K562 (cell line): ENCODE data around the gene ARG1. TPM values are rescaled to one million over a fixed set of nuclear protein-coding genes. Genes with fewer than 3 reads are reported as not detected.

Experiments
- GATAD2B ChIP-seq: fragments of 450-650 bp; IDR thresholded peaks from 2 replicates; pipeline ENCODE4 v1.6.1; 2017; ENCODE audit warnings: mild to moderate bottlenecking, borderline replicate concordance
- JUNB ChIP-seq: fragments of 450-650 bp; formaldehyde crosslinking; conservative IDR thresholded peaks from 2 replicates; pipeline ENCODE4 v1.4.0; 2020; ENCODE audit warnings: mild to moderate bottlenecking
- MCM5 ChIP-seq: fragments of 450-650 bp; IDR thresholded peaks from 2 replicates; pipeline ENCODE4 v1.6.1; 2016; ENCODE audit warnings: low read depth
- PURB ChIP-seq: sonication (generic); formaldehyde crosslinking; IDR thresholded peaks from 2 replicates; pipeline ENCODE4 v1.9.0; 2021; ENCODE audit warnings: low read depth, mild to moderate bottlenecking, missing genetic modification reagents
- RNF2 ChIP-seq: sonication (generic); IDR thresholded peaks from 2 replicates; pipeline ENCODE4 v1.6.1; 2016
- SIN3B ChIP-seq: fragments of 450-650 bp; IDR thresholded peaks from 2 replicates; pipeline ENCODE4 v1.6.1; 2017; ENCODE audit warnings: low read depth, mild to moderate bottlenecking, moderate library complexity
- SMARCB1 ChIP-seq: IDR thresholded peaks from 2 replicates; pipeline ENCODE4 v1.6.1; 2011; ENCODE audit warnings: improper control_type of control experiment, low read depth; ENCODE audit not compliant: insufficient read length
- U2AF2 ChIP-seq: fragments of 200-400 bp; formaldehyde crosslinking; optimal IDR thresholded peaks from 2 replicates; pipeline ENCODE3; 2017; ENCODE audit warnings: low read depth, mild to moderate bottlenecking, low read length
- ZNF586 ChIP-seq: fragments of 450-650 bp; formaldehyde crosslinking; conservative IDR thresholded peaks from 2 replicates; pipeline ENCODE4 v1.4.0; 2020; ENCODE audit warnings: mild to moderate bottlenecking, moderate library complexity
- polyA plus RNA-seq, 8 experiments: library from polyadenylated mRNA; depleted of rRNA in 4 of 8; stranded (reverse) in 5 of 8; unstranded in 3 of 8; fragments of >200 nt; fragmentation: Nextera tagmentation in 2 of 8; fragmentation: Illumina TruSeq in 1 of 8; extraction: Ambion mirVana in 2 of 8; extraction: Trizol in 1 of 8; gene quantifications; 2 replicates each; pipeline versions ENCODE4 v1.2.1 to v1.2.3, GENCODE V29; 2011 to 2014; ENCODE audit warnings: inconsistent platforms in 1 of 8, missing spikeins in 1 of 8
- total RNA-seq, 7 experiments: library from RNA; depleted of rRNA in 6 of 7; stranded (reverse); fragments of >200 nt in 6 of 7; fragmentation: Illumina TruSeq in 2 of 7; extraction: Trizol in 2 of 7; gene quantifications; 2 replicates each; pipeline versions ENCODE4 v1.2.1 to v1.2.3, GENCODE V29; 2011 to 2021; ENCODE audit warnings: low replicate concordance in 1 of 7
- TF ChIP-seq, protein P1 (sequence below): fragments of 250-450 bp; sonication (Bioruptor Pico); IDR thresholded peaks from 2 replicates; pipeline ENCODE4 v1.8.0; 2021; ENCODE audit warnings: moderate library complexity, mild to moderate bottlenecking, inconsistent platforms
- TF ChIP-seq, protein P2 (sequence below): fragments of 450-650 bp; IDR thresholded peaks from 2 replicates; pipeline ENCODE4 v1.6.1; 2016; ENCODE audit warnings: antibody characterized with exemption
- TF ChIP-seq, protein P3 (sequence below): sonication (generic); formaldehyde crosslinking; IDR thresholded peaks from 2 replicates; pipeline ENCODE4 v1.8.1; 2023; ENCODE audit warnings: mild to moderate bottlenecking, missing genetic modification reagents
- TF ChIP-seq, protein P4 (sequence below): fragments of 250-450 bp; sonication (Bioruptor Pico); IDR thresholded peaks from 2 replicates; pipeline ENCODE4 v1.5.0; 2021; ENCODE audit warnings: mild to moderate bottlenecking, borderline replicate concordance
- TF ChIP-seq, protein P5 (sequence below), 2 experiments: fragments of 450-650 bp in 1 of 2; sonication (generic) in 1 of 2; formaldehyde crosslinking; conservative IDR thresholded peaks; 2 replicates each; pipeline versions ENCODE4 v1.4.0 to v1.8.1; 2020 to 2022; ENCODE audit warnings: mild to moderate bottlenecking in 1 of 2, missing genetic modification reagents in 1 of 2

ARG1 gene
- total and polyA plus RNA-seq, 9 of the 15 experiments (the other 6 are each of a cell fraction or from before 2014, with no cell fraction given) = 0.03 to 0.20 (median 0.08) TPM; not detected in 3

DNA sequence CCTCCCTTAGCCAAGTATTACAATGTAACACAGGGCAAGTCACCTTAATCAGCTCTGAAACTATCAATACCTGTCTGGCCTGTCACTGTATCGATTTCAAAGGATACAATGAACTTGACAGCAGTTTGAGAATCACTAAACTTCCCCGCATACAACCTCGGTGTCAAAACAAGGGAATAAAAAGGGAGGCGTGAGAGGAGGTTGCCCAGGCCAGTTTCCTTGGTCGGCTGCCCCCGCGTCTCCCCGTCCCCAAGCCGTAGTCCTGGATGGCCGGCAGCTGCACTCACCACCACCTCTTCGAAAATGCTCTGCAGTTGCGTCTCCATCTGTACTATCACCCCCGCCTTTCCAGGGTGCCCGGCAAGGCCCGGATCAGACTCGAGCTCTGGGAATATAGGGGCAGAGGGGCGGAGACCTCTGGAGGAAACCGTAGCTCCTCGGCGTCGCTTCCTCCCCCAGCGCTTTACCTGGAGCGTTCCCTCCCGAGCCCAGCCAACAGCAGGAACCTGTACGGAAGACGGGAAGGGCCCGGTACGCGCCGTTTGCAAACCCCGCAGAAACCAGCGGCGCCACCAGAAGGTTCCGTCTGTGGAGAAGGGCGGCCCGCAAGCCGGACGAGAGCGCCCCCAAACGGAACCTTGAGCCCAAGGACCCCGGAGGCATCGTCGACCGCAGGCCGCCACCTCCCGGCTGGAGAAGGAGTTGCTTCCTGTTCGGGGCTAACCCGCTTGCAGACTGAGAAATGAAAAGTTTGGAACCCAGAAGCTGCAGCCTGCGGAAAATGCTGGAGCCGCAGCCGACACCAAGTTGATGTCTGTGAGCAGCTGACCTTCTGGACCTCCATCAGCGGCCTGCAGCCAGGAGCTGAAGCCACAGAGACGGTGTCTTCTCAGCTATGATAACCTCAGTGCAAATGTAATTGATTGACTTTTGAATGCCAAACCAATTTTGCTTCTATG, 55.0 kb downstream of the ARG1 start, which contains the start of gene MED23 (continued):
- TF ChIP-seq SMARCB1 = no peak
- TF ChIP-seq, protein P1, sequence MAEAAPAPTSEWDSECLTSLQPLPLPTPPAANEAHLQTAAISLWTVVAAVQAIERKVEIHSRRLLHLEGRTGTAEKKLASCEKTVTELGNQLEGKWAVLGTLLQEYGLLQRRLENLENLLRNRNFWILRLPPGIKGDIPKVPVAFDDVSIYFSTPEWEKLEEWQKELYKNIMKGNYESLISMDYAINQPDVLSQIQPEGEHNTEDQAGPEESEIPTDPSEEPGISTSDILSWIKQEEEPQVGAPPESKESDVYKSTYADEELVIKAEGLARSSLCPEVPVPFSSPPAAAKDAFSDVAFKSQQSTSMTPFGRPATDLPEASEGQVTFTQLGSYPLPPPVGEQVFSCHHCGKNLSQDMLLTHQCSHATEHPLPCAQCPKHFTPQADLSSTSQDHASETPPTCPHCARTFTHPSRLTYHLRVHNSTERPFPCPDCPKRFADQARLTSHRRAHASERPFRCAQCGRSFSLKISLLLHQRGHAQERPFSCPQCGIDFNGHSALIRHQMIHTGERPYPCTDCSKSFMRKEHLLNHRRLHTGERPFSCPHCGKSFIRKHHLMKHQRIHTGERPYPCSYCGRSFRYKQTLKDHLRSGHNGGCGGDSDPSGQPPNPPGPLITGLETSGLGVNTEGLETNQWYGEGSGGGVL (CRISPR knock-in tag) = no peak
- TF ChIP-seq PURB (CRISPR knock-in tag) = no peak
- TF ChIP-seq GATAD2B = peak; percentile 80
- peak; percentile 97 for TF ChIP-seq SIN3B
- TF ChIP-seq, protein P2, sequence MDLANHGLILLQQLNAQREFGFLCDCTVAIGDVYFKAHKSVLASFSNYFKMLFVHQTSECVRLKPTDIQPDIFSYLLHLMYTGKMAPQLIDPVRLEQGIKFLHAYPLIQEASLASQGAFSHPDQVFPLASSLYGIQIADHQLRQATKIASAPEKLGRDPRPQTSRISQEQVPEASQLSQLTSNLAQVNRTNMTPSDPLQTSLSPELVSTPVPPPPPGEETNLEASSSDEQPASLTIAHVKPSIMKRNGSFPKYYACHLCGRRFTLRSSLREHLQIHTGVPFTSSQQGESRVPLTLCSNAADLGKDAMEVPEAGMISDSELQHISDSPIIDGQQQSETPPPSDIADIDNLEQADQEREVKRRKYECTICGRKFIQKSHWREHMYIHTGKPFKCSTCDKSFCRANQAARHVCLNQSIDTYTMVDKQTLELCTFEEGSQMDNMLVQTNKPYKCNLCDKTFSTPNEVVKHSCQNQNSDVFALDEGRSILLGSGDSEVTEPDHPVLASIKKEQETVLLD = no peak
- no peak for TF ChIP-seq MCM5
- TF ChIP-seq, protein P3, sequence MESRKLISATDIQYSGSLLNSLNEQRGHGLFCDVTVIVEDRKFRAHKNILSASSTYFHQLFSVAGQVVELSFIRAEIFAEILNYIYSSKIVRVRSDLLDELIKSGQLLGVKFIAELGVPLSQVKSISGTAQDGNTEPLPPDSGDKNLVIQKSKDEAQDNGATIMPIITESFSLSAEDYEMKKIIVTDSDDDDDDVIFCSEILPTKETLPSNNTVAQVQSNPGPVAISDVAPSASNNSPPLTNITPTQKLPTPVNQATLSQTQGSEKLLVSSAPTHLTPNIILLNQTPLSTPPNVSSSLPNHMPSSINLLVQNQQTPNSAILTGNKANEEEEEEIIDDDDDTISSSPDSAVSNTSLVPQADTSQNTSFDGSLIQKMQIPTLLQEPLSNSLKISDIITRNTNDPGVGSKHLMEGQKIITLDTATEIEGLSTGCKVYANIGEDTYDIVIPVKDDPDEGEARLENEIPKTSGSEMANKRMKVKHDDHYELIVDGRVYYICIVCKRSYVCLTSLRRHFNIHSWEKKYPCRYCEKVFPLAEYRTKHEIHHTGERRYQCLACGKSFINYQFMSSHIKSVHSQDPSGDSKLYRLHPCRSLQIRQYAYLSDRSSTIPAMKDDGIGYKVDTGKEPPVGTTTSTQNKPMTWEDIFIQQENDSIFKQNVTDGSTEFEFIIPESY (CRISPR knock-in tag) = peak; percentile 85
- 0 out of 2 replicates have a peak, but pooled peaks have one; percentile 9 for TF ChIP-seq JUNB
- TF ChIP-seq, protein P4, sequence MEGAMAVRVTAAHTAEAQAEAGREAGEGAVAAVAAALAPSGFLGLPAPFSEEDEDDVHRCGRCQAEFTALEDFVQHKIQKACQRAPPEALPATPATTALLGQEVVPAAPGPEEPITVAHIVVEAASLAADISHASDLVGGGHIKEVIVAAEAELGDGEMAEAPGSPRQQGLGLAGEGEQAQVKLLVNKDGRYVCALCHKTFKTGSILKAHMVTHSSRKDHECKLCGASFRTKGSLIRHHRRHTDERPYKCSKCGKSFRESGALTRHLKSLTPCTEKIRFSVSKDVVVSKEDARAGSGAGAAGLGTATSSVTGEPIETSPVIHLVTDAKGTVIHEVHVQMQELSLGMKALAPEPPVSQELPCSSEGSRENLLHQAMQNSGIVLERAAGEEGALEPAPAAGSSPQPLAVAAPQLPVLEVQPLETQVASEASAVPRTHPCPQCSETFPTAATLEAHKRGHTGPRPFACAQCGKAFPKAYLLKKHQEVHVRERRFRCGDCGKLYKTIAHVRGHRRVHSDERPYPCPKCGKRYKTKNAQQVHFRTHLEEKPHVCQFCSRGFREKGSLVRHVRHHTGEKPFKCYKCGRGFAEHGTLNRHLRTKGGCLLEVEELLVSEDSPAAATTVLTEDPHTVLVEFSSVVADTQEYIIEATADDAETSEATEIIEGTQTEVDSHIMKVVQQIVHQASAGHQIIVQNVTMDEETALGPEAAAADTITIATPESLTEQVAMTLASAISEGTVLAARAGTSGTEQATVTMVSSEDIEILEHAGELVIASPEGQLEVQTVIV (CRISPR knock-in tag) = no peak
- TF ChIP-seq ZNF586 (CRISPR knock-in tag) = no peak
- TF ChIP-seq, protein P5, sequence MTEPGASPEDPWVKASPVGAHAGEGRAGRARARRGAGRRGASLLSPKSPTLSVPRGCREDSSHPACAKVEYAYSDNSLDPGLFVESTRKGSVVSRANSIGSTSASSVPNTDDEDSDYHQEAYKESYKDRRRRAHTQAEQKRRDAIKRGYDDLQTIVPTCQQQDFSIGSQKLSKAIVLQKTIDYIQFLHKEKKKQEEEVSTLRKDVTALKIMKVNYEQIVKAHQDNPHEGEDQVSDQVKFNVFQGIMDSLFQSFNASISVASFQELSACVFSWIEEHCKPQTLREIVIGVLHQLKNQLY (CRISPR knock-in tag; conservative IDR thresholded peaks at IDR 0.05) = peak in 1 of 2 experiments; percentile 60; a peak in 1 of 4 replicates
- no peak for TF ChIP-seq U2AF2
- peak; percentile 84 for TF ChIP-seq RNF2
